ENCODE results near the gene KBTBD8.

DNA sequence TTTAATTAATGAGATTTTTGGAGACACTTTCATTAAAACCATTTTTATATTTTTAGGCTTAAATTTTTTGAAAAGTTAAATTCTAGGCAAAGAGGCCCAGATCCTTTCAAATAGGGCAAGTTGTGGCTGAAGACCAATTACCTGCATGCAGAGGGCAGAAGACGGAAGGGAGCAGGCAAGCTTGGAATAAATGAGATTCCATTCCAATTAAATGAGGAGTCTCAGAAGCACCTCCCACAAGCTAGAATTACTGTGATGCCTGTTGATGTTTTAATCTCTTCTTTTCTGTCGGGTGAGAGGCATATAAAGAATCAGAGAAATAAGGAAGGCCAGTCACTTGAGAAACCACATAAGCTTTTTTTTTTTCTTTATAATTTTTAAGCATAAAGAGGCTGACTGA, 46.8 kb downstream of the KBTBD8 start:
- no peak for TF ChIP-seq CTCF (conservative IDR thresholded peaks at IDR 0.05; ENCODE audit: low read depth, low read length)
- no peak for TF ChIP-seq EZH2 (IDR thresholded peaks at IDR 0.05; ENCODE audit: borderline replicate concordance, low read depth, low read length, poor library complexity, severe bottlenecking)
